Kidney epithelial cell (primary cell): ENCODE data around the gene SPAG4. TPM values are rescaled to one million over a fixed set of nuclear protein-coding genes. Genes with fewer than 3 reads are reported as not detected.

Experiments used
- DNase-seq: peaks from one replicate; pipeline ENCODE4 v3.0.0-alpha.2; 2010; ENCODE audit warnings: low read depth
- H3K27me3 ChIP-seq: 2 replicates; pipeline ENCODE4 v1.6.0; 2011; ENCODE audit warnings: low read length; ENCODE audit not compliant: control insufficient read depth, insufficient read depth
- H3K36me3 ChIP-seq: 2 replicates; pipeline ENCODE4 v1.5.1; 2011; ENCODE audit warnings: low read length; ENCODE audit not compliant: control insufficient read depth, insufficient read depth
- H3K4me3 ChIP-seq: 2 replicates; pipeline ENCODE4 v1.5.1; 2011; ENCODE audit warnings: low read depth, mild to moderate bottlenecking, control low read depth, low read length
- total RNA-seq: library from RNA; depleted of rRNA; stranded (reverse); fragments of >200 nt; gene quantifications from 2 replicates; pipeline ENCODE4 v1.2.3, GENCODE V29; 2015
- TF ChIP-seq, protein P1 (sequence below): IDR thresholded peaks from 2 replicates; pipeline ENCODE4 v1.5.1; 2011; ENCODE audit warnings: mild to moderate bottlenecking, moderate library complexity, low read length, control low read depth, inconsistent platforms; ENCODE audit not compliant: insufficient read depth, poor library complexity, severe bottlenecking

Gene SPAG4
- total RNA-seq, 1 donor from 2014 or later: 2.6 TPM

GRCh38 chr20:35616465-35617396 is 1.1 kb downstream of the SPAG4 start:
- DNase-seq: peak; percentile 96
- Histone ChIP-seq H3K27me3 (no peaks in the 10 kb centered on the region), H3K4me3 (peak overlapping the region; percentile 48)

DNA sequence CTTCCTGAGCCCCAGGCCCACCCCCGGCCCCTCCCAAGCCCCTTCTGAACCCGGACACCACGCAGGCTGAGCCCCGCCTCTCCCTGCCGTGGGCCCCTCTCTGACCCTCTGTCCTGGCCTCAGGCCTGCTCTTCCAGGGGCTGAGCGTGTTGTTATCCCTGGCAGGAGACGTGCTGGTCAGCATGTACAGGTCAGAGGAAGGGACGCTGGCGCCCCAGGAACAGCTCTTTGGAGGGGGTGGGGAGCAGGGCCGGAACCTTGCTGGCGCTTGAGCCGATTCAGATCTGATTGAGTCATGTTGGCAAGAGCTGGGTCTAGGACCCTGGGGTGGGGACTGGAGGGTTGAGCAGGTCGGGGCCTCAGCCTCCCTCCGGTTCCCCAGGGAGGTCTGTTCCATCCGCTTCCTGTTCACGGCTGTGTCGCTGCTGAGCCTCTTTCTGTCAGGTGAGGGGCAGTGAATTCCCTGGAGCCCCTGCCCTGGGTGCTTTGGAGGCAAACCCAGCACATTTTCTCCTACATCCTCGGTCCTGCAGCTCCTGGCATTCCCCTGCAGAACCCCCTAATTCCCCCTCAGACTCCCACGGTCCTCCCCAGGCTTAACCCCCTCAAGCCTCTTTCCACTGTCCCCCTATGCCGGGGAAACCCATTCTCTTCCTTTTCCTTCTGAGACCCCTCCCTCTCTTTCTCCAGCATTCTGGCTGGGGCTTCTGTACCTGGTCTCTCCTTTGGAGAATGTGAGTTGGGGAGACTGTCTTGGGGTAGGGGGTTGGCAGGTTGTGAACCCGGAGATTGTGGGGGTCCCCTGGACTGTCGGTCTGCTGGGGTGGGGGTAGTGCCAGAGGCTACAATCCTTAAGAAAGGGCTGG is 2.0 kb downstream of the SPAG4 start:
- Histone ChIP-seq H3K4me3 (peak overlapping the region; percentile 48), H3K27me3 (no peaks in the 10 kb centered on the region), H3K36me3 (peaks cover 1% of the 10 kb centered on the region)
- TF ChIP-seq, protein P1, sequence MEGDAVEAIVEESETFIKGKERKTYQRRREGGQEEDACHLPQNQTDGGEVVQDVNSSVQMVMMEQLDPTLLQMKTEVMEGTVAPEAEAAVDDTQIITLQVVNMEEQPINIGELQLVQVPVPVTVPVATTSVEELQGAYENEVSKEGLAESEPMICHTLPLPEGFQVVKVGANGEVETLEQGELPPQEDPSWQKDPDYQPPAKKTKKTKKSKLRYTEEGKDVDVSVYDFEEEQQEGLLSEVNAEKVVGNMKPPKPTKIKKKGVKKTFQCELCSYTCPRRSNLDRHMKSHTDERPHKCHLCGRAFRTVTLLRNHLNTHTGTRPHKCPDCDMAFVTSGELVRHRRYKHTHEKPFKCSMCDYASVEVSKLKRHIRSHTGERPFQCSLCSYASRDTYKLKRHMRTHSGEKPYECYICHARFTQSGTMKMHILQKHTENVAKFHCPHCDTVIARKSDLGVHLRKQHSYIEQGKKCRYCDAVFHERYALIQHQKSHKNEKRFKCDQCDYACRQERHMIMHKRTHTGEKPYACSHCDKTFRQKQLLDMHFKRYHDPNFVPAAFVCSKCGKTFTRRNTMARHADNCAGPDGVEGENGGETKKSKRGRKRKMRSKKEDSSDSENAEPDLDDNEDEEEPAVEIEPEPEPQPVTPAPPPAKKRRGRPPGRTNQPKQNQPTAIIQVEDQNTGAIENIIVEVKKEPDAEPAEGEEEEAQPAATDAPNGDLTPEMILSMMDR: peak; percentile 50
- DNase-seq: peak; percentile 32

More at GRCh38 chr20:35616465-35617396, 1.1 kb downstream of the SPAG4 start:
- H3K36me3 ChIP-seq: peaks cover 1% of the 10 kb centered on the region
- TF ChIP-seq, protein P1: no peak

DNA sequence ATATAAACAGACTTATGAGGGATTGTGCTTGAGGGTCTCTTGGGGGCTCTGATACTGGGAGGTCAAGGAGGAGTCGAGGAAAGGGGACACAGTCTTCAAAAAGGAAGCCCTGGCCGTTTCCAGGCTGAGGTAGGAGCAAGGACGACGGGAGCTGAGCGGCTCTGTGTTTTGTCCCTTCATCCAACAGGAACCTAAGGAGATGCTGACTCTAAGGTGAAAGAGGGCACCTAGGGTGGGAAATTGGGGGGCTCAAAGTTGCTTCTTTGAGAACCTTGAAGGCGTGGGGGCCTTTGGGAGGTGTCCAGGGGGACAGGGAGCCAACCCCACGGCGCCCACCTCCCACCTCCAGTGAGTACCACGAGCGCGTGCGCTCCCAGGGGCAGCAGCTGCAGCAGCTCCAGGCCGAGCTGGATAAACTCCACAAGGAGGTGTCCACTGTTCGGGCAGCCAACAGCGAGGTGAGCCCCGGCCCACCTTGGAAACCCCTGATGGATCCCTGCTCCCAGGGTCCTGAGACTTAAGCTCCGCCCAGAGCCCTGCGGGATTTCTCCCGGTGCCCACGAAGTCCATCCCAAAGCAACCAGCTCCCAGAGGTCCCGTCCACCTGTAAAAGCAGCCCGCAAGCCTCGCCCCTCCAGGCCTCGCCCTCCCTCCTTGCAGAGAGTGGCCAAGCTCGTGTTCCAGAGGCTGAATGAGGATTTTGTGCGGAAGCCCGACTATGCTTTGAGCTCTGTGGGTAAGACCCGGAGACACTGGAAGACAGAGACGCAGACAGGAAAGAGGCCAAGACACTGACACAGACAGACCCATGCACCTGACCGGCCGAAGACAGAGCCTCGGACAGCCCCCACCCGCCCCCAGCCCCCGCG is 2.9 kb downstream of the SPAG4 start:
- Histone ChIP-seq H3K4me3 (peak overlapping the region; percentile 48), H3K36me3 (peaks cover 1% of the 10 kb centered on the region), H3K27me3 (no peaks in the 10 kb centered on the region)
- TF ChIP-seq, protein P1: no peak
- no peak for DNase-seq

DNA sequence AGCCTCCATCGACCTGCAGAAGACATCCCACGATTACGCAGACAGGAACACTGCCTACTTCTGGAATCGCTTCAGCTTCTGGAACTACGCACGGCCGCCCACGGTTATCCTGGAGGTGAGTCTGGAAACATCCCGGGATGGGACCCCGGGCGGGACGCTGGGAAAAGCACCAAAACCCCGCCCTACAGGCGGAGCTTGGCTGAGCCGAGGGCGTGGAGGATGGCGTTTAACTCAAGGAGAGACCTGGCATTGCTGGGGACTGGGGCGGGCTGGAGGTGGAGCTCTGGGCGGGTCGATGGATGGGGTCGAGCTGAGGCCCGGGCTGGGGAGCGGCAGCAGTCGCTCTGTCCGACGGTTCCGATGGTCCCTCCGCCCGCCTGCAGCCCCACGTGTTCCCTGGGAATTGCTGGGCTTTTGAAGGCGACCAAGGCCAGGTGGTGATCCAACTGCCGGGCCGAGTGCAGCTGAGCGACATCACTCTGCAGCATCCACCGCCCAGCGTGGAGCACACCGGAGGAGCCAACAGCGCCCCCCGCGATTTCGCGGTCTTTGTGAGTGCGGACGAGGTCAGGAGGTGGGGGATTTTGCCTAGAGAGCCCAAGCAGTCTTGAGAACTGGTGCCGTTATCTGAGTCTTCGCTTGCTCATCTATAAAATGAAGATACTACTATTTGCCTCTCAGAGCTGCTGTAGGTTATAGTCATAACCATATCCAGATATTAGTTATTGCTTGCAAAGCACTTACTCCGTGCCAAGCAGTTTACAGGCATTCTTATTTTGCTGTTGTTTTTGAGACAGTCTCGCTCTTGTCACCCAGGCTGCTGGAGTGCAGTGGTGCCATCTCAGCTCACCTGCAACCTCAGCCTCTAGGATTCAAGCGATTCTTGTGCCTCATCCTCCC is 3.8 kb downstream of the SPAG4 start:
- TF ChIP-seq, protein P1: peak; percentile 65
- Histone ChIP-seq H3K36me3 (peaks cover 1% of the 10 kb centered on the region), H3K27me3 (no peaks in the 10 kb centered on the region), H3K4me3 (peak overlapping the region; percentile 48)
- DNase-seq: peak; percentile 58
